ENCODE measurements around the gene KIAA1549. TPM values are rescaled to one million over a fixed set of nuclear protein-coding genes. Genes with fewer than 3 reads are reported as not detected.
"Not testable (repeated sequence)": the region's sequence is repeated elsewhere in the genome, so short reads cannot be mapped to it uniquely, and the experiment has no call there.

The KIAA1549 gene
- total RNA-seq, 1 donor, result 3.7 TPM

DNA sequence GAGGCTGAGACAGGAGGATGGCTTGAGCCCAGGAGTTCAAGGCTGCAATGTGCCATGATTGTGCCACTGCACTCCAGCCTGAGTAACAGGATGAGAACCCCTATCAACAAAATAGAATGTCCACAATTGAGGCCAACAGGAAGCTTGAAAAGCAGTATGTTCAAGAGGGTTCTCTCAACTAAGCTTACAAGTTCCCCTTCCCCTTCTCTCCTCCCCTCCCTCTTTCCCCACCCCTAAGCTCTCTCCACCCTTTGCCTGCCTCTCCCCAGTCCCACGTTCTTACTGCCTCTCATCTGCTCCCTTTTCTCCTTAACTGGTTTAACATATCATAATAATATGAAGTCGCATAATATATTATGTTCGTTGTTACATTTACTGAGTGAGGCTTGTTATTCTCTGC lies 35.4 kb downstream of the KIAA1549 start:
- DNase-seq (ENCODE audit: low read depth), result no peak
- no peak overlapping the region for H3K4me3 ChIP-seq (ENCODE audit: low read depth, low read length)
- no peak for TF ChIP-seq CTCF (IDR thresholded peaks at IDR 0.05; ENCODE audit: insufficient read depth, low read length)

DNA sequence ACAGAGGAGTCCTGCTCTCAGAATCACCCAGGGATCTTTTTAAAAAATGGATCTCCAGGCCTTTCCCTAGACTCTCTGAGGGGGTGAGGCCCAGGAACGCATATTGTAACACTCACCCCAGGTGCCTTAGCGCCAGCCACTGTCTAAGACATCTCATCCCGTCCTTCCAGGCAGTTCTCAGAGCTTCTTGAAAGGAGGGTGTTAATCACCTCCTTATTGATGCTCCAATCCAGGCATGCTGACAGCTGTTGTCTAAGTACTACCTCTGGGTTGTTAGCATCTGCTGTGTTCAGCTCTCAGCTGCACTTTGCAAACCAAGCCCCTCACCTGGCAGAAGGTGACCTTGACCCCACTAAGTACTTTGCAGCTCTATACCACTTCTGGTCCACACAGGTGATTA lies 36.0 kb downstream of the KIAA1549 start:
- no peak for TF ChIP-seq CTCF (IDR thresholded peaks at IDR 0.05; ENCODE audit: insufficient read depth, low read length)
- no peak overlapping the region for H3K4me3 ChIP-seq (ENCODE audit: low read depth, low read length)
- no peak for DNase-seq (ENCODE audit: low read depth)

- TF ChIP-seq CTCF (IDR thresholded peaks at IDR 0.05; ENCODE audit: insufficient read depth, low read length), result no peak
- DNase-seq (ENCODE audit: low read depth), result no peak
- no peak overlapping the region for H3K4me3 ChIP-seq (ENCODE audit: low read depth, low read length)
Measured at GRCh38 chr7:138944592-138944991, 36.6 kb downstream of the KIAA1549 start.

DNA sequence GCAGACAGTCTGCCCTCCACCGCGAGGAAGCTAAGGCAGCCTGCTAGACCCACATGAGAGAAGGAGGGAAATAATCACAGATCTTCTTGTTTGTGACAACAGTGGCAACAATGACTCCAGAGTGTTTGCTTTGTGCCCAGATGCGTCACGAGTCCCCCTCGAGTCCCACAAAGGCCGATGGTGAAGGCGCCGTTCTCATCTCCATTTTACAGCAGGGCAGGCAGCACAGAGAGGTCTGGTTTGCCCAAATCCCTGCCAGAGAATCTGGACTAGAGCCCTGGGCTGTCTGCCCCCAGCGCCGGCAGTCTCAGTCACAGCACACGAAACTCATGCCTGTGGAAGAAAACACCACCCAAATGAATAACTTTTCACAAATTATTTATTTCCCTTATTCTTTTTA lies 38.1 kb downstream of the KIAA1549 start:
- no peak for TF ChIP-seq CTCF (IDR thresholded peaks at IDR 0.05; ENCODE audit: insufficient read depth, low read length)

DNA sequence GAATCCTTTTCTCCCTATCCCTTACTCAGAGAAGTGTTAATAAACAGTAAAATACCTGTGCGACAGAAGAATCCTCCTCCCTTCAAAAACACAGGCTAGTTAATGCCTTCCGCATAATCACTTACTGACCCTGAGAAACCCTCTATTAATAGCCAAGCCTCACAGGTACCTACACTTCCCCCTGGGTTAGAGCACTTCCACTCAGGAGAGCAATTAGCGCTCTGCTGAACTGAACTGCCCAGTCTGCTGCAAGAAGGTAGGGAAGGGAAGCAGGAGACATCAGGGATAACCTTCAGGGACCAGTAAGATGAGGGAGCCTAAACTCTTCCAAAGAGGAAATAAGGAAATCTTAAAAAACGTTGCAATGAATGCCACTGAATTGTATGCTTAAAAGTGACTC lies 39.6 kb downstream of the KIAA1549 start:
- TF ChIP-seq CTCF (IDR thresholded peaks at IDR 0.05; ENCODE audit: insufficient read depth, low read length), result no peak
- no peak overlapping the region for H3K4me3 ChIP-seq (ENCODE audit: low read depth, low read length)
- no peak for DNase-seq (ENCODE audit: low read depth)

More for the DNA sequence above, 38.1 kb downstream of the KIAA1549 start:
- no peak for DNase-seq (ENCODE audit: low read depth)
- no peak overlapping the region for H3K4me3 ChIP-seq (ENCODE audit: low read depth, low read length)

DNA sequence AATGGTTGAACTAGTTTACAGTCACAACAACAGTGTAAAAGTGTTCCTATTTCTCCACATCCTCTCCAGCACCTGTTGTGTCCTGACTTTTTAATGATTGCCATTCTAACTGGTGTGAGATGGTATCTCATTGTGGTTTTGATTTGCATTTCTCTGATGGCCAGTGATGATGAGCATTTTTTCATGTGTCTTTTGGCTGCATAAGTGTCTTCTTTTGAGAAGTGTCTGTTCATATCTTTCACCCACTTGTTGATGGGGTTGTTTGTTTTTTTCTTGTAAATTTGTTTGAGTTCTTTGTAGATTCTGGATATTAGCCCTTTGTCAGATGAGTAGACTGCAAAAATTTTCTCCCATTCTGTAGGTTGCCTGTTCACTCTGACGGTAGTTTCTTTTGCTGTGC lies 40.6 kb downstream of the KIAA1549 start:
- H3K4me3 ChIP-seq (ENCODE audit: low read depth, low read length), result not testable (repeated sequence)

DNA sequence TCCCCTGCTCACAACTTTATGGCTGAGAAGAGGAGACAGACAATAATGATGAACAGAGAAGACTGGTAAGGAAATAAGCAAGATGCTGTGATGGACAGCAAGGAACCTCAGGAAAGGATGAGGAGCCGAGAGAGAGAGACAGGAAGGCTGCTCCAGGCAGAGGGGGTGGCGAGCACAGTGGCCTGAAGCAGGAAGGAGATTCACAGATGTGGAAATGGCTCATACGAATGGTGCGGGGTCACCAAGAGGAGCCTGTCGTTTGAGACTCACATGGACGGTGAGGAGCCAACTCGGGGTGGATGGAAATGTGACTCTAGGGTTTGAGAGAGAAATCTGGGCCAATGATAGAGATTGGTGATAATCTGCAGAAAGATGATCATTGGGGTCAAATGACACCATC lies 43.7 kb downstream of the KIAA1549 start:
- no peak for TF ChIP-seq CTCF (IDR thresholded peaks at IDR 0.05; ENCODE audit: insufficient read depth, low read length)
- no peak overlapping the region for H3K4me3 ChIP-seq (ENCODE audit: low read depth, low read length)
- no peak for DNase-seq (ENCODE audit: low read depth)

More for the DNA sequence above, 40.6 kb downstream of the KIAA1549 start:
- not testable (repeated sequence) for DNase-seq (ENCODE audit: low read depth)

All from fibroblast of the aortic adventitia (primary cell).